GM10266 (cell line): Measurements from ENCODE around the gene SP8.
A peak's percentile ranks its signal among the peaks of the same experiment; 100 is the strongest.

Experiments used
- DNase-seq: peaks from one replicate; pipeline ENCODE4 v3.0.0; 2012; ENCODE audit errors: extremely low spot score
- CTCF ChIP-seq: IDR thresholded peaks from 2 replicates; pipeline ENCODE4 v1.5.1; 2012; ENCODE audit warnings: mild to moderate bottlenecking, low read depth; ENCODE audit not compliant: control insufficient read depth, insufficient read depth; ENCODE audit errors: missing control alignments

Gene SP8

GRCh38 chr7:20786421-20786778 lies 286 bp downstream of the SP8 start:
- DNase-seq = peak; percentile 31
- no peak for TF ChIP-seq CTCF

GRCh38 chr7:20786049-20786412 lies 655 bp downstream of the SP8 start:
- DNase-seq = peak; percentile 47
- TF ChIP-seq CTCF = no peak

- no peak for TF ChIP-seq CTCF
- peak; percentile 55 for DNase-seq
Measured at GRCh38 chr7:20785157-20786048, 1.3 kb downstream of the SP8 start.

GRCh38 chr7:20784388-20785156 lies 2.1 kb downstream of the SP8 start:
- DNase-seq = peak; percentile 40
- no peak for TF ChIP-seq CTCF

GRCh38 chr7:20783700-20784387 lies 2.8 kb downstream of the SP8 start:
- DNase-seq = peak; percentile 35
- TF ChIP-seq CTCF = no peak

- TF ChIP-seq CTCF = no peak
- DNase-seq = no peak
Measured at GRCh38 chr7:20783125-20783699, 3.5 kb downstream of the SP8 start.

GRCh38 chr7:20779041-20779440 lies 7.6 kb downstream of the SP8 start:
- no peak for TF ChIP-seq CTCF
- no peak for DNase-seq
